Glutamatergic neuron (in vitro differentiated cells): Measurements from ENCODE around the gene AGL. TPM values are rescaled to one million over a fixed set of nuclear protein-coding genes. Genes with fewer than 3 reads are reported as not detected.

Experiments used
- DNase-seq: peaks from one replicate; pipeline ENCODE4 v3.0.0; 2022
- H3K27ac Mint-ChIP-seq: one replicate; pipeline ENCODE4 v1.8.0; 2020; ENCODE audit warnings: mild to moderate bottlenecking, mixed read lengths, inconsistent platforms; ENCODE audit not compliant: unreplicated experiment
- H3K27me3 Mint-ChIP-seq: one replicate; pipeline ENCODE4 v1.8.0; 2020; ENCODE audit warnings: mild to moderate bottlenecking, moderate library complexity, mixed read lengths, inconsistent platforms; ENCODE audit not compliant: unreplicated experiment
- H3K36me3 Mint-ChIP-seq: one replicate; pipeline ENCODE4 v1.8.0; 2020; ENCODE audit warnings: mild to moderate bottlenecking, mixed read lengths, inconsistent platforms; ENCODE audit not compliant: unreplicated experiment
- H3K4me1 Mint-ChIP-seq: one replicate; pipeline ENCODE4 v1.8.0; 2020; ENCODE audit warnings: mild to moderate bottlenecking, low read depth, mixed read lengths, inconsistent platforms; ENCODE audit not compliant: unreplicated experiment
- H3K4me3 Mint-ChIP-seq: one replicate; pipeline ENCODE4 v1.8.0; 2020; ENCODE audit warnings: mild to moderate bottlenecking, mixed read lengths, inconsistent platforms; ENCODE audit not compliant: unreplicated experiment
- H3K9me3 Mint-ChIP-seq: one replicate; pipeline ENCODE4 v1.8.0; 2020; ENCODE audit warnings: mild to moderate bottlenecking, moderate library complexity, mixed read lengths, inconsistent platforms; ENCODE audit not compliant: unreplicated experiment
- total RNA-seq: library from RNA; stranded (reverse); fragmentation: NEBNext Ultra II Directional; extraction: Animal tissue kit (Norgen Biotek cat#: 25700); gene quantifications from one replicate; pipeline ENCODE4 v1.2.1, GENCODE V29; 2021; ENCODE audit not compliant: unreplicated experiment
- TF ChIP-seq, protein P1 (sequence below): fragments of 200-600 bp; sonication (generic); IDR thresholded peaks from one replicate; pipeline ENCODE4 v1.5.0; 2021; ENCODE audit not compliant: partially characterized antibody, unreplicated experiment

AGL gene
- total RNA-seq, 1 donor from 2014 or later: 20.4 TPM

- no peaks in the 10 kb centered on the region for H3K36me3 Mint-ChIP-seq
- peaks cover 3% of the 10 kb centered on the region for H3K4me1 Mint-ChIP-seq
- DNase-seq: no peak
- H3K27me3 Mint-ChIP-seq: peaks cover 2% of the 10 kb centered on the region
- H3K9me3 Mint-ChIP-seq: peaks cover 5% of the 10 kb centered on the region
- H3K4me3 Mint-ChIP-seq: no peak overlapping the region
- TF ChIP-seq, protein P1, sequence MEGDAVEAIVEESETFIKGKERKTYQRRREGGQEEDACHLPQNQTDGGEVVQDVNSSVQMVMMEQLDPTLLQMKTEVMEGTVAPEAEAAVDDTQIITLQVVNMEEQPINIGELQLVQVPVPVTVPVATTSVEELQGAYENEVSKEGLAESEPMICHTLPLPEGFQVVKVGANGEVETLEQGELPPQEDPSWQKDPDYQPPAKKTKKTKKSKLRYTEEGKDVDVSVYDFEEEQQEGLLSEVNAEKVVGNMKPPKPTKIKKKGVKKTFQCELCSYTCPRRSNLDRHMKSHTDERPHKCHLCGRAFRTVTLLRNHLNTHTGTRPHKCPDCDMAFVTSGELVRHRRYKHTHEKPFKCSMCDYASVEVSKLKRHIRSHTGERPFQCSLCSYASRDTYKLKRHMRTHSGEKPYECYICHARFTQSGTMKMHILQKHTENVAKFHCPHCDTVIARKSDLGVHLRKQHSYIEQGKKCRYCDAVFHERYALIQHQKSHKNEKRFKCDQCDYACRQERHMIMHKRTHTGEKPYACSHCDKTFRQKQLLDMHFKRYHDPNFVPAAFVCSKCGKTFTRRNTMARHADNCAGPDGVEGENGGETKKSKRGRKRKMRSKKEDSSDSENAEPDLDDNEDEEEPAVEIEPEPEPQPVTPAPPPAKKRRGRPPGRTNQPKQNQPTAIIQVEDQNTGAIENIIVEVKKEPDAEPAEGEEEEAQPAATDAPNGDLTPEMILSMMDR: no peak
- H3K27ac Mint-ChIP-seq: no peak overlapping the region
These were observed 10.5 kb downstream of the AGL start for GRCh38 chr1:99860703-99861102.

- Mint-ChIP-seq H3K36me3 (no peaks in the 10 kb centered on the region), H3K4me3 (no peak overlapping the region), H3K27ac (no peak overlapping the region), H3K4me1 (no peaks in the 10 kb centered on the region), H3K27me3 (no peaks in the 10 kb centered on the region), H3K9me3 (no peaks in the 10 kb centered on the region)
- no peak for DNase-seq
- TF ChIP-seq, protein P1: no peak
These were observed 17.5 kb downstream of the AGL start for GRCh38 chr1:99867682-99868081.

GRCh38 chr1:99869304-99869703 lies 19.1 kb downstream of the AGL start:
- H3K4me3 Mint-ChIP-seq: no peak overlapping the region
- TF ChIP-seq, protein P1: no peak
- no peaks in the 10 kb centered on the region for H3K9me3 Mint-ChIP-seq
- no peaks in the 10 kb centered on the region for H3K36me3 Mint-ChIP-seq
- H3K4me1 Mint-ChIP-seq: no peaks in the 10 kb centered on the region
- no peak for DNase-seq
- no peak overlapping the region for H3K27ac Mint-ChIP-seq
- no peaks in the 10 kb centered on the region for H3K27me3 Mint-ChIP-seq

GRCh38 chr1:99869723-99870122 lies 19.6 kb downstream of the AGL start:
- Mint-ChIP-seq H3K4me1 (no peaks in the 10 kb centered on the region), H3K9me3 (no peaks in the 10 kb centered on the region), H3K4me3 (no peak overlapping the region), H3K27ac (no peak overlapping the region), H3K27me3 (no peaks in the 10 kb centered on the region), H3K36me3 (no peaks in the 10 kb centered on the region)
- TF ChIP-seq, protein P1: no peak
- DNase-seq: no peak

DNA sequence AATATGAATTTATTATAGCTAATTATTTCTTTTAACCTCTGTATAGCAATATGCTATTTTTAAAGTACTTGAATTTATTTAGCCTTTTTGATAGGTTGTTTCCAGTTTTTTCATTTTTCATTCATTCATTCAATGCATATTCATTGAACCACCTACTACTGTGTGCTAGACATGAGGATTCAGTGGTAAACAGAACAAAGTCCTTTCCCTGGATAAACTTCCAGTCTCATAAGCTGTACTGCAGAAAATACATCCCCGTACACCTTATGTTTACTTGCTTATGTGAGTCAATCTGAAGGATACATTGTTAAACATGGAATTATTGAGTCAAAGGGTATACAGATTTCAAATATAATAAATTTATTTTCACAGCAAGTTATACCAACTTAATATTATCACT lies 21.9 kb downstream of the AGL start:
- Mint-ChIP-seq H3K36me3 (no peaks in the 10 kb centered on the region), H3K4me1 (no peaks in the 10 kb centered on the region), H3K4me3 (no peak overlapping the region), H3K27me3 (no peaks in the 10 kb centered on the region), H3K9me3 (no peaks in the 10 kb centered on the region), H3K27ac (no peak overlapping the region)
- TF ChIP-seq, protein P1: no peak
- no peak for DNase-seq
